Testis (tissue), 3 donors: ENCODE measurements around the gene SPACA9. TPM values are rescaled to one million over a fixed set of nuclear protein-coding genes. Genes with fewer than 3 reads are reported as not detected.
A peak's percentile ranks its signal among the peaks of the same experiment; 100 is the strongest.

ENCODE experiments used
- DNase-seq: peaks from one replicate; pipeline ENCODE4 v3.0.0-alpha.2; 2019
- H3K27ac ChIP-seq, 2 donors: fragments of 200-600 bp; sonication (generic); one replicate each; pipeline ENCODE4 v1.5.1; 2019
- H3K27me3 ChIP-seq: fragments of 200-600 bp; sonication (generic); one replicate; pipeline ENCODE4 v1.5.1; 2019
- H3K36me3 ChIP-seq: fragments of 200-600 bp; sonication (generic); one replicate; pipeline ENCODE4 v1.5.1; 2017; ENCODE audit warnings: low read depth; ENCODE audit errors: missing control alignments
- H3K4me1 ChIP-seq: fragments of 200-600 bp; sonication (generic); one replicate; pipeline ENCODE4 v1.5.1; 2019
- H3K4me3 ChIP-seq, 2 donors: fragments of 200-600 bp; sonication (generic); one replicate each; pipeline ENCODE4 v1.5.1; 2017 to 2019
- H3K9me3 ChIP-seq: fragments of 200-600 bp; sonication (generic); one replicate; pipeline ENCODE4 v1.5.1; 2017
- CTCF ChIP-seq, 3 experiments: fragments of 450-650 bp in 2 of 3; fragments of 200-600 bp in 1 of 3; sonication (generic) in 1 of 3; IDR thresholded peaks; one replicate each; pipeline ENCODE4 v1.5.1; 2016 to 2019; ENCODE audit warnings: antibody characterized with exemption in 3 of 3, mild to moderate bottlenecking in 2 of 3, moderate library complexity in 1 of 3
- POLR2A ChIP-seq: fragments of 450-650 bp; IDR thresholded peaks from one replicate; pipeline ENCODE4 v1.6.1; 2017; ENCODE audit warnings: antibody characterized with exemption, mild to moderate bottlenecking, moderate library complexity
- WGBS, 2 donors: methylation state at CpG; one replicate each; pipeline ENCODE4 v1.1.5; 2018; 5-methylcytosine and 5-hydroxymethylcytosine counted together
- intact Hi-C: fragments of 100-400 bp; cut with DNase I; formaldehyde crosslinking; loops from one replicate; pipeline ENCODE4 v1.15.1; 2023; ENCODE audit warnings: low total_unique reads
- polyA plus RNA-seq: library from polyadenylated mRNA; stranded (reverse); fragments of 350-450 nt; fragmentation: Illumina TruSeq; extraction: RNeasy Lipid Tissue Mini Kit (QIAGEN cat#74804); gene quantifications from one replicate; pipeline ENCODE4 v1.2.3, GENCODE V29; 2014; ENCODE audit warnings: low read depth, low replicate concordance; ENCODE audit not compliant: insufficient read depth
- total RNA-seq, 2 donors: library from RNA; depleted of rRNA; stranded (reverse); fragments of >200 nt; gene quantifications; one replicate each; pipeline ENCODE4 v1.2.3, GENCODE V29; 2016

Gene SPACA9
- total and polyA plus RNA-seq, 3 donors from 2014 or later, result 61.2 to 179 (median 115) TPM

GRCh38 chr9:132866898-132867297 is 11.8 kb upstream of the SPACA9 start:
- intact Hi-C loops, result no loop called here
- Histone ChIP-seq H3K27ac (no peak overlapping the region), H3K4me1 (peaks cover 13% of the 10 kb centered on the region), H3K4me3 (no peak overlapping the region), H3K36me3 (no peaks in the 10 kb centered on the region), H3K27me3 (no peaks in the 10 kb centered on the region), H3K9me3 (no peaks in the 10 kb centered on the region)
- TF ChIP-seq CTCF (IDR thresholded peaks at IDR 0.05) (no peak), POLR2A (no peak)
- no peak for DNase-seq
- WGBS, 2 donors, result 88% methylated on average over 8 of the region's 8 CpGs

- peaks cover 15% of the 10 kb centered on the region for H3K4me1 ChIP-seq
- H3K36me3 ChIP-seq, result no peaks in the 10 kb centered on the region
- H3K27ac ChIP-seq, result no peak overlapping the region
- H3K27me3 ChIP-seq, result no peaks in the 10 kb centered on the region
- 92 to 95% methylated on average over 2 to 8 of the region's 9 CpGs for WGBS, 2 donors
- intact Hi-C loops, result no loop called here
- H3K4me3 ChIP-seq, result no peak overlapping the region
- no peaks in the 10 kb centered on the region for H3K9me3 ChIP-seq
- no peak for TF ChIP-seq CTCF (IDR thresholded peaks at IDR 0.05)
- DNase-seq, result no peak
These were observed 9.4 kb upstream of the SPACA9 start for GRCh38 chr9:132869266-132869665.

GRCh38 chr9:132873403-132873802 is 5.3 kb upstream of the SPACA9 start:
- H3K4me3 ChIP-seq, result no peak overlapping the region
- WGBS, 2 donors, result 78 to 79% methylated on average over 7 of the region's 7 CpGs
- DNase-seq, result no peak
- H3K27ac ChIP-seq, result no peak overlapping the region
- H3K27me3 ChIP-seq, result no peaks in the 10 kb centered on the region
- TF ChIP-seq POLR2A (no peak), CTCF (IDR thresholded peaks at IDR 0.05) (no peak)
- H3K9me3 ChIP-seq, result no peaks in the 10 kb centered on the region
- H3K4me1 ChIP-seq, result peaks cover 18% of the 10 kb centered on the region
- no peaks in the 10 kb centered on the region for H3K36me3 ChIP-seq
- intact Hi-C loops, result no loop called here

GRCh38 chr9:132875159-132875558 is 3.5 kb upstream of the SPACA9 start:
- intact Hi-C loops, result no loop called here
- no peak overlapping the region for H3K4me3 ChIP-seq
- no peak for TF ChIP-seq POLR2A
- TF ChIP-seq CTCF (IDR thresholded peaks at IDR 0.05), result no peak
- no peak overlapping the region for H3K27ac ChIP-seq
- H3K4me1 ChIP-seq, result peaks cover 18% of the 10 kb centered on the region
- no peaks in the 10 kb centered on the region for H3K27me3 ChIP-seq
- DNase-seq, result no peak
- 91 to 97% methylated on average over 4 to 5 of the region's 5 CpGs for WGBS, 2 donors
- no peaks in the 10 kb centered on the region for H3K36me3 ChIP-seq
- H3K9me3 ChIP-seq, result no peaks in the 10 kb centered on the region

- Histone ChIP-seq H3K9me3 (no peaks in the 10 kb centered on the region), H3K4me1 (peaks cover 5% of the 10 kb centered on the region), H3K27me3 (no peaks in the 10 kb centered on the region), H3K27ac (no peak overlapping the region), H3K36me3 (no peaks in the 10 kb centered on the region), H3K4me3 (peak overlapping the region in 1 of 2 donors; percentile 91)
- no peak for DNase-seq
- TF ChIP-seq CTCF (IDR thresholded peaks at IDR 0.05) (no peak), POLR2A (no peak)
- intact Hi-C loops, result no loop called here
- WGBS, 2 donors, result 66 to 83% methylated on average over 3 of the region's 3 CpGs
These were observed 1.8 kb upstream of the SPACA9 start for GRCh38 chr9:132876849-132877248.
